CD4-positive, alpha-beta T cell (primary cell): ENCODE results near the gene POLR3E. TPM values are rescaled to one million over a fixed set of nuclear protein-coding genes. Genes with fewer than 3 reads are reported as not detected.

Source experiments
- ATAC-seq: fragments of 200-7000 bp; cut with Tn5 transposase; one replicate; pipeline ENCODE4 v1.10.0; 2022; ENCODE audit warnings: mild to moderate bottlenecking; ENCODE audit not compliant: poor library complexity
- CTCF ChIA-PET: fragments of 350-600 bp; sonication (Branson Sonifier 250); formaldehyde crosslinking; loops from one replicate; lab custom pipeline; 2021; ENCODE audit warnings: antibody characterized with exemption, inconsistent platforms; lab: Charles Lee
- POLR2A ChIA-PET: fragments of 350-600 bp; sonication (Branson Sonifier 250); formaldehyde crosslinking; loops from one replicate; lab custom pipeline; 2021; ENCODE audit warnings: antibody characterized with exemption, inconsistent platforms; lab: Charles Lee
- DNase-seq, 14 experiments: peaks; one replicate each; pipeline ENCODE4 v3.0.0-alpha.2; 2013 to 2020; ENCODE audit warnings: mixed read lengths in 2 of 14
- H3K27ac ChIP-seq, 2 donors: one replicate each; pipeline versions ENCODE4 v1.5.1 to v1.7.0; 2013; ENCODE audit warnings: low read length in 2 of 2, low read depth in 1 of 2, mild to moderate bottlenecking in 1 of 2
- H3K27me3 ChIP-seq, 2 experiments: 1 replicate in 1 of 2; 2 replicates in 1 of 2; pipeline versions ENCODE4 v1.6.1 to v1.7.0; 2013; ENCODE audit warnings: low read length in 2 of 2, control low read depth in 1 of 2, mild to moderate bottlenecking in 1 of 2, moderate library complexity in 1 of 2; ENCODE audit not compliant: insufficient read depth in 2 of 2, control insufficient read depth in 1 of 2
- H3K36me3 ChIP-seq: one replicate; pipeline ENCODE4 v1.6.1; 2013; ENCODE audit warnings: low read length, control low read depth; ENCODE audit not compliant: insufficient read depth
- H3K4me1 ChIP-seq: one replicate; pipeline ENCODE4 v1.6.1; 2013; ENCODE audit warnings: low read length, control low read depth; ENCODE audit not compliant: insufficient read depth
- H3K4me3 ChIP-seq: one replicate; pipeline ENCODE4 v1.5.1; 2013; ENCODE audit warnings: mild to moderate bottlenecking, low read length, moderate library complexity
- H3K9me3 ChIP-seq, 2 experiments: 1 replicate in 1 of 2; 2 replicates in 1 of 2; pipeline versions ENCODE4 v1.6.1 to v1.7.0; 2013; ENCODE audit warnings: low read length in 2 of 2, mild to moderate bottlenecking in 2 of 2, control low read depth in 1 of 2, moderate library complexity in 1 of 2; ENCODE audit not compliant: control insufficient read depth in 1 of 2, insufficient read depth in 1 of 2
- H3K27ac Mint-ChIP-seq: one replicate; pipeline ENCODE4 v1.8.0; 2020; ENCODE audit warnings: mixed read lengths
- H3K27me3 Mint-ChIP-seq: one replicate; pipeline ENCODE4 v1.8.0; 2021; ENCODE audit warnings: mixed read lengths
- H3K36me3 Mint-ChIP-seq: one replicate; pipeline ENCODE4 v1.8.0; 2021; ENCODE audit warnings: low read depth, mixed read lengths
- H3K4me1 Mint-ChIP-seq: one replicate; pipeline ENCODE4 v1.8.0; 2021; ENCODE audit warnings: low read depth, mixed read lengths
- H3K4me3 Mint-ChIP-seq: one replicate; pipeline ENCODE4 v1.8.0; 2020; ENCODE audit warnings: mild to moderate bottlenecking, mixed read lengths
- H3K9me3 Mint-ChIP-seq: one replicate; pipeline ENCODE4 v1.8.0; 2020; ENCODE audit warnings: mixed read lengths
- intact Hi-C, 2 experiments: fragments of 100-400 bp; cut with DNase I in 1 of 2; cut with micrococcal nuclease in 1 of 2; formaldehyde crosslinking; loops; one replicate each; pipeline versions ENCODE4 v1.15.1 to v1.9.0; 2023 to 2025; cut with DNase I, micrococcal nuclease
- total RNA-seq, 174 experiments: library from RNA in 2 of 174; stranded (reverse) in 2 of 174; gene quantifications; one replicate each; pipeline ENCODE4 v1.2.3 and lab custom pipeline; 2021 to 2026
- TF ChIP-seq, protein P1 (sequence below): fragments of 200-600 bp; IDR thresholded peaks from one replicate; pipeline ENCODE4 v1.8.0; 2022; ENCODE audit warnings: antibody characterized with exemption, mild to moderate bottlenecking

The POLR3E gene
- total RNA-seq, 2 experiments from 2014 or later = 239 to 242 TPM

DNA sequence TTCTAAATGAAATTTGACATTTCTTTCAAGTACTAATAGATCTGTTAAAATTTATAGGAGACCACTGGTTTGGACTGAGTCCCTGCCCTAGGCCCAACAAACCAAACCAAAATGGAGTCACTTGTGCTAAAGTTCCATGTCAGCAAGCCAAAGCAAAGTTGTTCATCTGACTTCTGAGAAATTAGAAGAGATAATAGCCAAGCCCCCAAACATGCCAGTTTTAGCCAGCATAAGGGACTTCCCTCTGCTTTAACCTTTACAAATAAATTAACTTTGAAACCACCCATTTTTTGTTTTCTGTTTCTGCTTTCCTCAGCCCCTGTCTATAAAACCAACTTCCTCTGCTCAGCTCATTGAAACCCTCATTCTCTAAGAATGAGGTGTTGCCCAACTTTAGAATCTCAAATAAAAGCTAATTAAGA, 58.3 kb downstream of the POLR3E start:
- H3K27me3 Mint-ChIP-seq = no peaks in the 10 kb centered on the region
- H3K4me1 Mint-ChIP-seq = peaks cover 83% of the 10 kb centered on the region
- peaks cover 49% of the 10 kb centered on the region for H3K4me1 ChIP-seq
- no peaks in the 10 kb centered on the region for H3K27me3 ChIP-seq
- POLR2A ChIA-PET = interaction anchor here (1.0 to 11.2 kb wide), 7 partner anchors 9 to 34 kb away, joined by 3 to 327 read pairs (median 4); partner anchors contain the start of gene CDR2
- H3K9me3 ChIP-seq = no peaks in the 10 kb centered on the region
- H3K4me3 ChIP-seq = no peak overlapping the region
- H3K9me3 Mint-ChIP-seq = no peaks in the 10 kb centered on the region
- H3K27ac Mint-ChIP-seq = peak overlapping the region; percentile 60
- peak overlapping the region; percentile 42 to 46 for H3K27ac ChIP-seq
- TF ChIP-seq, protein P1, sequence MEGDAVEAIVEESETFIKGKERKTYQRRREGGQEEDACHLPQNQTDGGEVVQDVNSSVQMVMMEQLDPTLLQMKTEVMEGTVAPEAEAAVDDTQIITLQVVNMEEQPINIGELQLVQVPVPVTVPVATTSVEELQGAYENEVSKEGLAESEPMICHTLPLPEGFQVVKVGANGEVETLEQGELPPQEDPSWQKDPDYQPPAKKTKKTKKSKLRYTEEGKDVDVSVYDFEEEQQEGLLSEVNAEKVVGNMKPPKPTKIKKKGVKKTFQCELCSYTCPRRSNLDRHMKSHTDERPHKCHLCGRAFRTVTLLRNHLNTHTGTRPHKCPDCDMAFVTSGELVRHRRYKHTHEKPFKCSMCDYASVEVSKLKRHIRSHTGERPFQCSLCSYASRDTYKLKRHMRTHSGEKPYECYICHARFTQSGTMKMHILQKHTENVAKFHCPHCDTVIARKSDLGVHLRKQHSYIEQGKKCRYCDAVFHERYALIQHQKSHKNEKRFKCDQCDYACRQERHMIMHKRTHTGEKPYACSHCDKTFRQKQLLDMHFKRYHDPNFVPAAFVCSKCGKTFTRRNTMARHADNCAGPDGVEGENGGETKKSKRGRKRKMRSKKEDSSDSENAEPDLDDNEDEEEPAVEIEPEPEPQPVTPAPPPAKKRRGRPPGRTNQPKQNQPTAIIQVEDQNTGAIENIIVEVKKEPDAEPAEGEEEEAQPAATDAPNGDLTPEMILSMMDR = no peak
- CTCF ChIA-PET = interaction anchor here (0.6 to 0.8 kb wide), 2 partner anchors 15 to 59 kb away, joined by 3 read pairs; partner anchors contain the start of gene POLR3E
- peak overlapping the region; percentile 8 for H3K4me3 Mint-ChIP-seq
- H3K36me3 Mint-ChIP-seq = peaks cover 68% of the 10 kb centered on the region
- intact Hi-C loops = loop anchor here in 1 of 2 experiments (5.0 kb wide), 1 partner anchor 33 kb away; no protein-coding TSS in a partner anchor
- no peak for ATAC-seq
- DNase-seq = peak in 3 of 14 experiments; percentile 29 to 50 (median 30)
- peaks cover 21% of the 10 kb centered on the region for H3K36me3 ChIP-seq

GRCh38 chr16:22356930-22357634, 59.9 kb downstream of the POLR3E start:
- Histone ChIP-seq H3K27me3 (no peaks in the 10 kb centered on the region), H3K27ac (peak overlapping the region; percentile 76 to 82), H3K36me3 (peaks cover 16% of the 10 kb centered on the region), H3K4me1 (peaks cover 58% of the 10 kb centered on the region), H3K4me3 (peak overlapping the region; percentile 3), H3K9me3 (no peaks in the 10 kb centered on the region)
- ChIA-PET CTCF (interaction anchor here (1.4 kb wide), 1 partner anchor 13 kb away, joined by 5 read pairs; no protein-coding TSS in a partner anchor), POLR2A (interaction anchor here (0.8 to 11.2 kb wide), 13 partner anchors 8 to 166 kb away, joined by 3 to 327 read pairs (median 8); partner anchors contain the start of genes CDR2 and POLR3E)
- no peaks in the 10 kb centered on the region for H3K9me3 Mint-ChIP-seq
- TF ChIP-seq, protein P1 = no peak
- intact Hi-C loops = loop anchor here in 1 of 2 experiments (5.0 kb wide), 1 partner anchor 35 kb away; no protein-coding TSS in a partner anchor
- peak; percentile 4 for ATAC-seq
- peak overlapping the region; percentile 85 for H3K27ac Mint-ChIP-seq
- DNase-seq = peak in 2 of 14 experiments; percentile 27 to 33
- peak overlapping the region; percentile 57 for H3K4me3 Mint-ChIP-seq
- H3K4me1 Mint-ChIP-seq = peaks cover 87% of the 10 kb centered on the region
- H3K27me3 Mint-ChIP-seq = no peaks in the 10 kb centered on the region
- H3K36me3 Mint-ChIP-seq = peaks cover 60% of the 10 kb centered on the region

DNA sequence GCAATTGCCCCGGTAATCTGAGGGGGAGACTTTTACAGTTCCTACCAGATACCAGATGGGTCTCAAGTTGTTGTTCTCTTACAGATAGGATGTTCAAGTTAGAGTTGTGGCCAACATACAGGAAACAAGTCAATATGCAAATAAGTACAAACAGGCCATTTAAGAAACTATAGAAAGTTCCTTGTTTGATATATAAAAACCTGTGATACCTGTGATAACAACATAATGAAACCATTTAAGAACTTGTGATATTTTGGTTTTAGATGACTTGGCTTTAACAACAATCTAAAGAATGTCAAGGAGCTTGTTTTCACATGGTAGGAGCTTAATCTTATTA, 60.4 kb downstream of the POLR3E start:
- H3K9me3 Mint-ChIP-seq = no peaks in the 10 kb centered on the region
- peak in 3 of 14 experiments; percentile 56 to 68 (median 57) for DNase-seq
- H3K4me1 Mint-ChIP-seq = peaks cover 87% of the 10 kb centered on the region
- Histone ChIP-seq H3K27ac (peak overlapping the region; percentile 76 to 82), H3K4me3 (peak overlapping the region; percentile 3), H3K27me3 (no peaks in the 10 kb centered on the region), H3K9me3 (no peaks in the 10 kb centered on the region), H3K4me1 (peaks cover 58% of the 10 kb centered on the region), H3K36me3 (peaks cover 16% of the 10 kb centered on the region)
- TF ChIP-seq, protein P1 = no peak
- ATAC-seq = peak; percentile 48
- ChIA-PET CTCF (interaction anchor here (0.9 to 1.4 kb wide), 3 partner anchors 12 to 37 kb away, joined by 3 to 5 read pairs (median 4); no protein-coding TSS in a partner anchor), POLR2A (interaction anchor here (0.5 to 11.2 kb wide), 18 partner anchors 9 to 168 kb away, joined by 3 to 327 read pairs (median 6); partner anchors contain the start of genes CDR2 and POLR3E)
- no peaks in the 10 kb centered on the region for H3K27me3 Mint-ChIP-seq
- intact Hi-C loops = loop anchor here in 1 of 2 experiments (5.0 kb wide), 1 partner anchor 35 kb away; no protein-coding TSS in a partner anchor
- peaks cover 60% of the 10 kb centered on the region for H3K36me3 Mint-ChIP-seq
- H3K27ac Mint-ChIP-seq = peak overlapping the region; percentile 85
- H3K4me3 Mint-ChIP-seq = peak overlapping the region; percentile 57
